Endothelial cell (in vitro differentiated cells): ENCODE measurements around the gene SCGB1D4. TPM values are rescaled to one million over a fixed set of nuclear protein-coding genes. Genes with fewer than 3 reads are reported as not detected.

Source experiments
- DNase-seq: peaks from one replicate; pipeline ENCODE4 v3.0.0; 2021; ENCODE audit warnings: low spot score
- H3K27ac Mint-ChIP-seq: one replicate; pipeline ENCODE4 v1.8.0; 2021; ENCODE audit warnings: mixed read lengths, inconsistent platforms; ENCODE audit not compliant: unreplicated experiment
- H3K27me3 Mint-ChIP-seq: one replicate; pipeline ENCODE4 v1.8.0; 2021; ENCODE audit warnings: mild to moderate bottlenecking, moderate library complexity, mixed read lengths, inconsistent platforms; ENCODE audit not compliant: unreplicated experiment
- H3K36me3 Mint-ChIP-seq: one replicate; pipeline ENCODE4 v1.8.0; 2021; ENCODE audit warnings: mild to moderate bottlenecking, low read depth, mixed read lengths, inconsistent platforms; ENCODE audit not compliant: unreplicated experiment
- H3K4me1 Mint-ChIP-seq: one replicate; pipeline ENCODE4 v1.8.0; 2021; ENCODE audit warnings: mild to moderate bottlenecking, mixed read lengths, inconsistent platforms; ENCODE audit not compliant: unreplicated experiment
- H3K4me3 Mint-ChIP-seq: one replicate; pipeline ENCODE4 v1.8.0; 2021; ENCODE audit warnings: mild to moderate bottlenecking, mixed read lengths, inconsistent platforms; ENCODE audit not compliant: unreplicated experiment
- H3K9me3 Mint-ChIP-seq: one replicate; pipeline ENCODE4 v1.8.0; 2021; ENCODE audit warnings: mixed read lengths, inconsistent platforms; ENCODE audit not compliant: unreplicated experiment
- total RNA-seq: library from RNA; stranded (reverse); fragmentation: NEBNext Ultra II Directional; extraction: Animal tissue kit (Norgen Biotek cat#: 25700); gene quantifications from one replicate; pipeline ENCODE4 v1.2.1, GENCODE V29; 2021; ENCODE audit not compliant: unreplicated experiment
- TF ChIP-seq, protein P1 (sequence below): fragments of 200-600 bp; sonication (generic); IDR thresholded peaks from one replicate; pipeline ENCODE4 v1.5.0; 2021; ENCODE audit warnings: antibody characterized with exemption; ENCODE audit not compliant: unreplicated experiment

The SCGB1D4 gene
- total RNA-seq, 1 donor from 2014 or later = not detected

GRCh38 chr11:62264004-62264403 is 34.9 kb downstream of the SCGB1D4 start:
- no peaks in the 10 kb centered on the region for H3K36me3 Mint-ChIP-seq
- peaks cover 5% of the 10 kb centered on the region for H3K27me3 Mint-ChIP-seq
- TF ChIP-seq, protein P1, sequence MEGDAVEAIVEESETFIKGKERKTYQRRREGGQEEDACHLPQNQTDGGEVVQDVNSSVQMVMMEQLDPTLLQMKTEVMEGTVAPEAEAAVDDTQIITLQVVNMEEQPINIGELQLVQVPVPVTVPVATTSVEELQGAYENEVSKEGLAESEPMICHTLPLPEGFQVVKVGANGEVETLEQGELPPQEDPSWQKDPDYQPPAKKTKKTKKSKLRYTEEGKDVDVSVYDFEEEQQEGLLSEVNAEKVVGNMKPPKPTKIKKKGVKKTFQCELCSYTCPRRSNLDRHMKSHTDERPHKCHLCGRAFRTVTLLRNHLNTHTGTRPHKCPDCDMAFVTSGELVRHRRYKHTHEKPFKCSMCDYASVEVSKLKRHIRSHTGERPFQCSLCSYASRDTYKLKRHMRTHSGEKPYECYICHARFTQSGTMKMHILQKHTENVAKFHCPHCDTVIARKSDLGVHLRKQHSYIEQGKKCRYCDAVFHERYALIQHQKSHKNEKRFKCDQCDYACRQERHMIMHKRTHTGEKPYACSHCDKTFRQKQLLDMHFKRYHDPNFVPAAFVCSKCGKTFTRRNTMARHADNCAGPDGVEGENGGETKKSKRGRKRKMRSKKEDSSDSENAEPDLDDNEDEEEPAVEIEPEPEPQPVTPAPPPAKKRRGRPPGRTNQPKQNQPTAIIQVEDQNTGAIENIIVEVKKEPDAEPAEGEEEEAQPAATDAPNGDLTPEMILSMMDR = no peak
- H3K4me3 Mint-ChIP-seq = no peak overlapping the region
- H3K9me3 Mint-ChIP-seq = no peaks in the 10 kb centered on the region
- no peak overlapping the region for H3K27ac Mint-ChIP-seq
- H3K4me1 Mint-ChIP-seq = no peaks in the 10 kb centered on the region
- no peak for DNase-seq

DNA sequence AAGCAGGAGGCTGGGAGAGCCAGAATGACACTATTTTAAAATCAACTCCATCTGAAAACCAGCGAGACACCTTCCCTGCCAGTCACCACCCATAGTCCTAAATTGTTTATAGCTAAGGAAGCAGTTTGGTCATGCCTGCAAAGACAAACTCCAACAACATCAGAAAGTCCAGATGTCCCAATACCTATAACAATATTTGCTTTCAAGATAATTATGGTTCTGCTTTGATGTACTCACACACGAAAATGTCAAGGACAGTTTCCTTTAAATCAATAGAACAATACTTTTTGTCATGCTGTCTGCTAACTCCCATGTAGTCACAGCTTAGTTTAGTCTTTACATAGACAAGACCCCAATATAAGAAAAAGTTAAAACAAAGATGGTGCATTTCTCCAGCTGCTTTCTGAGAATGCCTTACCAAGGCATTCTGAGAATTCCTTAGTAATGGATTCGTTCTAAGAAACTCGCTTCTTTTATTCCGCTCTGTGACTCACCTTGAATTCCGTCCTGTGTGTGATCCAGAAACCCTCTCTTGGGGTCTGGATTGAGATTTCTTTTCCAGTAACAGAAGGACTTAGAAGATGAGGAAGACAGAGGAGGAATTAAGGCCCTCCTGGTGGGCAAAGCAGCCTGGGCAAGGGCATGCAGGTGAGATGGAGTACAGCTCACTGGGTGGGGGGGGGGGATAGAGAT is 38.5 kb downstream of the SCGB1D4 start:
- no peak overlapping the region for H3K27ac Mint-ChIP-seq
- DNase-seq = no peak
- no peaks in the 10 kb centered on the region for H3K36me3 Mint-ChIP-seq
- H3K4me1 Mint-ChIP-seq = no peaks in the 10 kb centered on the region
- no peaks in the 10 kb centered on the region for H3K9me3 Mint-ChIP-seq
- H3K4me3 Mint-ChIP-seq = no peak overlapping the region
- TF ChIP-seq, protein P1 = no peak
- H3K27me3 Mint-ChIP-seq = peaks cover 3% of the 10 kb centered on the region

- TF ChIP-seq, protein P1 = no peak
- DNase-seq = no peak
- H3K4me1 Mint-ChIP-seq = no peaks in the 10 kb centered on the region
- H3K27ac Mint-ChIP-seq = no peak overlapping the region
- H3K9me3 Mint-ChIP-seq = peaks cover 9% of the 10 kb centered on the region
- peaks cover 3% of the 10 kb centered on the region for H3K36me3 Mint-ChIP-seq
- no peak overlapping the region for H3K4me3 Mint-ChIP-seq
- no peaks in the 10 kb centered on the region for H3K27me3 Mint-ChIP-seq
Measured at GRCh38 chr11:62256281-62256680, 42.6 kb downstream of the SCGB1D4 start.

DNA sequence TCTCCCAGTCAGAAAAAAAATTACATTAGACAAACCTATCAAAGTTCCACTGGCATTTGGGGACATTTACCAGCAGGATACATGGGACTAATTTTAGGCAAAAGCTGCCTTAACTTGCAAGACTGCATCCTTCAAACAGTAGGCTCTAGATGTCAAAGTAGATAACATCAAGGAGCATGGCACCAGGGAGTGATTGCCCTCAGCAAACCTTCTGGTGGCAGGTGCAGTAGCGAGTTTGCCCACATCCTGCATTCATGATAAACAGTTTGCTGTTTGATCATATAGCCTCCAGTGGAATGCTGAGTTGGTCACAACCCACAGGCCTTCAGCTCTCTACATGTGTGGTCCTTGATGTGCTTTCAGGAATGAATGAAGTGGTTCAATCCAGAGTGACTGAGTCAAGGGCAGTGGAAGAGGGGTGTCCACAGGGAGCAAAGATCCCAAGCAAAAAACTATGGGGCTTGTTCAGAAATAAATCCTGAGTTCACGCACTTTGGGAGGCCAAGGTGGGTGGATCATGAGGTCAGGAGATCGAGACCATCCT is 44.8 kb downstream of the SCGB1D4 start:
- TF ChIP-seq, protein P1 = no peak
- Mint-ChIP-seq H3K4me1 (no peaks in the 10 kb centered on the region), H3K27ac (no peak overlapping the region), H3K36me3 (peaks cover 3% of the 10 kb centered on the region), H3K27me3 (no peaks in the 10 kb centered on the region), H3K4me3 (no peak overlapping the region), H3K9me3 (peaks cover 19% of the 10 kb centered on the region)
- no peak for DNase-seq

DNA sequence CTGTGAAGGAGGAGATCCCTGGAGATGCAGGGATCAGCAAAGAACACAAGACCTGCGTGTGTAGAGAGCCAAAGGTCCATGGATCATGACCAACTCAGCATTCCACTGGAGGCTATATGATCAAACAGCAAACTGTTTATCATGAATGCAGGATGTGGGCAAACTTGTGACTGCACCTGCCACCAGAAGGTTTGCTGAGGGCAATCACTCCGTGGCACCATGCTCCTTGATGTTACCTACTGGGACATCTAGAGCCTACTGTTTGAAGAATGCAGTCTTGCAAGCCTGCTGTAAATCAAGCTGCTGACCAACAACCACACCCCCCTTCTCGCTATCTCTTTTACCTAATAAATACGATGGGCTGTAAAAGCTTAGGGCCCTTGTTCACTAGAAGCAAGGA is 47.2 kb downstream of the SCGB1D4 start:
- Mint-ChIP-seq H3K4me1 (no peaks in the 10 kb centered on the region), H3K27me3 (no peaks in the 10 kb centered on the region), H3K9me3 (peaks cover 19% of the 10 kb centered on the region), H3K36me3 (peaks cover 3% of the 10 kb centered on the region), H3K4me3 (no peak overlapping the region), H3K27ac (no peak overlapping the region)
- no peak for DNase-seq
- TF ChIP-seq, protein P1 = no peak

Other genes with a start within 250 kb of the SCGB1D4 start
- 26.0 TPM for gene INCENP, start 175.1 kb downstream of the SCGB1D4 start, total RNA-seq
- not detected for gene SCGB1D1, start 108.9 kb downstream of the SCGB1D4 start, total RNA-seq
- not detected for gene SCGB2A1, start 90.4 kb downstream of the SCGB1D4 start, total RNA-seq
- not detected for gene SCGB1D2, start 56.8 kb downstream of the SCGB1D4 start, total RNA-seq
- gene SCGB2A2, start 28.9 kb downstream of the SCGB1D4 start, total RNA-seq = not detected
- 9.3 TPM for gene ASRGL1, start 38.4 kb upstream of the SCGB1D4 start, total RNA-seq
- gene SCGB1A1, start 120.0 kb upstream of the SCGB1D4 start, total RNA-seq = 0.72 TPM
- 136 TPM for gene AHNAK, start 247.7 kb upstream of the SCGB1D4 start, total RNA-seq